IMR-90 (cell line): ENCODE results near the gene GNAT2. TPM values are rescaled to one million over a fixed set of nuclear protein-coding genes. Genes with fewer than 3 reads are reported as not detected.

Source experiments
- ATAC-seq: fragments of 200-7000 bp; cut with Tn5 transposase; 2 replicates; pipeline ENCODE4 v1.9.1; 2020; ENCODE audit warnings: low read depth, mild to moderate bottlenecking, moderate library complexity
- BruUV-seq: library from RNA; stranded (reverse); fragments of 400-500 nt; replicated peaks from 2 replicates; lab custom pipeline; 2021; lab: Mats Ljungman, UMichigan
- CTCF ChIA-PET: fragments of 300-600 bp; formaldehyde crosslinking; extraction: SDS; loops from one replicate; lab custom pipeline; 2021; ENCODE audit warnings: antibody characterized with exemption; lab: Yijun Ruan, JAX
- POLR2A ChIA-PET: fragments of 300-600 bp; sonication (Branson Sonifier 250); formaldehyde crosslinking; loops from one replicate; lab custom pipeline; 2022; ENCODE audit warnings: antibody characterized with exemption; ENCODE audit not compliant: unreplicated experiment; lab: Charles Lee
- DNase-seq: peaks from one replicate; pipeline ENCODE4 v3.0.0; 2013
- H2AFZ ChIP-seq: replicated peaks from 2 replicates; pipeline ENCODE3; 2013; ENCODE audit warnings: low read length, mild to moderate bottlenecking; ENCODE audit not compliant: poor library complexity
- H2AK5ac ChIP-seq: 2 replicates; pipeline ENCODE4 v1.6.1; 2013; ENCODE audit warnings: low read depth, low read length, inconsistent platforms
- H2AK9ac ChIP-seq: replicated peaks from 2 replicates; pipeline ENCODE3; 2013; ENCODE audit warnings: mild to moderate bottlenecking, low read depth, low read length, moderate library complexity; ENCODE audit not compliant: poor library complexity
- H2BK120ac ChIP-seq: 2 replicates; pipeline ENCODE4 v1.6.1; 2013; ENCODE audit warnings: low read depth, low read length, inconsistent platforms
- H2BK15ac ChIP-seq: 3 replicates; pipeline ENCODE4 v1.6.1; 2013; ENCODE audit warnings: low read depth, low read length, inconsistent platforms
- H2BK20ac ChIP-seq: 2 replicates; pipeline ENCODE4 v1.6.1; 2013; ENCODE audit warnings: low read depth, mild to moderate bottlenecking, inconsistent platforms, low read length, moderate library complexity
- H2BK5ac ChIP-seq: 2 replicates; pipeline ENCODE4 v1.6.1; 2013; ENCODE audit warnings: mild to moderate bottlenecking, low read depth, low read length, inconsistent platforms; ENCODE audit not compliant: poor library complexity, severe bottlenecking
- H3K14ac ChIP-seq: replicated peaks from 2 replicates; pipeline ENCODE4 v1.6.1; 2013; ENCODE audit warnings: low read depth, low read length, inconsistent platforms
- H3K18ac ChIP-seq: 2 replicates; pipeline ENCODE4 v1.6.1; 2013; ENCODE audit warnings: low read depth, low read length, control low read depth
- H3K23ac ChIP-seq: 2 replicates; pipeline ENCODE4 v1.6.1; 2013; ENCODE audit warnings: low read depth, low read length, inconsistent platforms
- H3K27ac ChIP-seq: 2 replicates; pipeline ENCODE4 v1.5.1; 2013; ENCODE audit warnings: mild to moderate bottlenecking, control low read depth, low read length; ENCODE audit not compliant: insufficient read depth
- H3K27me3 ChIP-seq: 2 replicates; pipeline ENCODE4 v1.6.1; 2013; ENCODE audit warnings: low read length; ENCODE audit not compliant: control insufficient read depth, insufficient read depth
- H3K36me3 ChIP-seq: 2 replicates; pipeline ENCODE4 v1.6.1; 2013; ENCODE audit warnings: low read length, mixed read lengths; ENCODE audit not compliant: control insufficient read depth, insufficient read depth
- H3K4ac ChIP-seq: 2 replicates; pipeline ENCODE4 v1.6.1; 2013; ENCODE audit warnings: low read depth, low read length, inconsistent platforms
- H3K4me1 ChIP-seq: 2 replicates; pipeline ENCODE4 v1.6.1; 2013; ENCODE audit warnings: low read length, mixed read lengths; ENCODE audit not compliant: control insufficient read depth, insufficient read depth
- H3K4me2 ChIP-seq: 2 replicates; pipeline ENCODE4 v1.6.1; 2013; ENCODE audit warnings: low read depth, mild to moderate bottlenecking, control low read depth, low read length, moderate library complexity
- H3K4me3 ChIP-seq: 2 replicates; pipeline ENCODE4 v1.5.1; 2013; ENCODE audit warnings: low read depth, mild to moderate bottlenecking, control low read depth, low read length, moderate library complexity; ENCODE audit not compliant: insufficient read depth
- H3K56ac ChIP-seq: 2 replicates; pipeline ENCODE4 v1.6.1; 2013; ENCODE audit warnings: low read length, inconsistent platforms; ENCODE audit not compliant: insufficient read depth; ENCODE audit errors: extremely low read depth
- H3K79me1 ChIP-seq, 2 experiments: 2 replicates each; pipeline ENCODE4 v1.6.1; 2013; ENCODE audit warnings: low read length in 2 of 2, inconsistent platforms in 1 of 2, low read depth in 1 of 2
- H3K9ac ChIP-seq: 2 replicates; pipeline ENCODE4 v1.6.1; 2013; ENCODE audit warnings: low read depth, low read length, control low read depth
- H3K9me1 ChIP-seq: 2 replicates; pipeline ENCODE4 v1.6.1; 2013; ENCODE audit warnings: low read length, inconsistent platforms; ENCODE audit not compliant: insufficient read depth
- H3K9me3 ChIP-seq: 2 replicates; pipeline ENCODE4 v1.6.1; 2013; ENCODE audit warnings: low read length; ENCODE audit not compliant: control insufficient read depth, insufficient read depth
- H4K20me1 ChIP-seq: 2 replicates; pipeline ENCODE4 v1.6.1; 2013; ENCODE audit warnings: low read length, inconsistent platforms; ENCODE audit not compliant: insufficient read depth
- H4K5ac ChIP-seq: 2 replicates; pipeline ENCODE4 v1.6.1; 2013; ENCODE audit warnings: mild to moderate bottlenecking, low read depth, low read length, control low read depth
- H4K8ac ChIP-seq, 2 experiments: 2 replicates each; pipeline ENCODE4 v1.6.1; 2013; ENCODE audit warnings: low read depth in 2 of 2, low read length in 2 of 2, control low read depth in 1 of 2, inconsistent platforms in 1 of 2
- H4K91ac ChIP-seq: 2 replicates; pipeline ENCODE4 v1.6.1; 2013; ENCODE audit warnings: low read depth, low read length, inconsistent platforms; ENCODE audit not compliant: insufficient read depth
- BHLHE40 ChIP-seq: fragments of 150-350 bp; IDR thresholded peaks from 2 replicates; pipeline ENCODE4 v1.6.1; 2016; ENCODE audit warnings: mild to moderate bottlenecking, low read depth, low read length
- CEBPB ChIP-seq: IDR thresholded peaks from 2 replicates; pipeline ENCODE4 v1.6.1; 2012; ENCODE audit warnings: low read depth, low read length, improper control_type of control experiment
- CHD1 ChIP-seq: IDR thresholded peaks from 2 replicates; pipeline ENCODE4 v1.6.1; 2012; ENCODE audit warnings: low read depth, low read length, improper control_type of control experiment
- FOS ChIP-seq: fragments of 150-350 bp; IDR thresholded peaks from 2 replicates; pipeline ENCODE4 v1.6.1; 2016; ENCODE audit warnings: low read depth, low read length
- MAFK ChIP-seq: IDR thresholded peaks from 2 replicates; pipeline ENCODE4 v1.6.1; 2012; ENCODE audit warnings: low read depth, low read length, improper control_type of control experiment
- MAZ ChIP-seq: IDR thresholded peaks from 2 replicates; pipeline ENCODE4 v1.6.1; 2012; ENCODE audit warnings: low read depth, mild to moderate bottlenecking, low read length, improper control_type of control experiment, moderate library complexity, borderline replicate concordance
- MXI1 ChIP-seq: IDR thresholded peaks from 2 replicates; pipeline ENCODE4 v1.6.1; 2012; ENCODE audit warnings: low read depth, mild to moderate bottlenecking, low read length, moderate library complexity, borderline replicate concordance
- NFE2L2 ChIP-seq: fragments of 150-350 bp; IDR thresholded peaks from 2 replicates; pipeline ENCODE4 v1.6.1; 2016; ENCODE audit warnings: low read depth, mild to moderate bottlenecking, low read length
- POLR2A ChIP-seq: IDR thresholded peaks from 2 replicates; pipeline ENCODE4 v1.6.1; 2012; ENCODE audit warnings: mild to moderate bottlenecking, low read depth, low read length
- RAD21 ChIP-seq: IDR thresholded peaks from 2 replicates; pipeline ENCODE4 v1.6.1; 2012; ENCODE audit warnings: low read length, improper control_type of control experiment
- RFX5 ChIP-seq: IDR thresholded peaks from 2 replicates; pipeline ENCODE4 v1.8.0; 2012; ENCODE audit warnings: low read depth, mild to moderate bottlenecking, low read length, moderate library complexity
- SMC3 ChIP-seq: fragments of 150-350 bp; IDR thresholded peaks from 2 replicates; pipeline ENCODE4 v1.6.1; 2016; ENCODE audit warnings: low read depth, mild to moderate bottlenecking, antibody characterized with exemption, low read length, moderate library complexity
- WGBS, 2 experiments: methylation state at CpG; one replicate each; pipeline versions ENCODE4 v1.1.5 to v1.1.7; 2013; ENCODE audit warnings: missing lambda C conversion rate in 2 of 2; ENCODE audit not compliant: insufficient read length in 1 of 2; ENCODE audit errors: extremely low coverage in 2 of 2; 5-methylcytosine and 5-hydroxymethylcytosine counted together
- dilution Hi-C: fragments of 300-500 bp; cut with HindIII; formaldehyde crosslinking; loops from one replicate; pipeline ENCODE4 v1.14.3; 2018; ENCODE audit warnings: low sequenced_read_pairs; ENCODE audit not compliant: unreplicated experiment
- in situ Hi-C: fragments of 300-500 bp; cut with MboI; formaldehyde crosslinking; loops from 3 replicates; pipeline ENCODE4 v1.14.3; 2019; ENCODE audit warnings: low sequenced_read_pairs, inconsistent platforms, mixed read lengths
- intact Hi-C: fragments of 100-400 bp; cut with micrococcal nuclease; formaldehyde crosslinking; loops from 2 replicates; pipeline ENCODE4 v1.10.0; 2022
- polyA plus RNA-seq, 3 experiments: library from polyadenylated mRNA; depleted of rRNA; stranded (reverse); fragments of >200 nt; gene quantifications; 2 replicates each; pipeline ENCODE4 v1.2.3, GENCODE V29; 2012; ENCODE audit warnings: low replicate concordance in 1 of 3
- total RNA-seq: library from RNA; depleted of rRNA; stranded (reverse); fragments of >200 nt; gene quantifications from 2 replicates; pipeline ENCODE4 v1.2.3, GENCODE V29; 2012
- TF ChIP-seq, protein P1 (sequence below): conservative IDR thresholded peaks from 2 replicates; pipeline ENCODE4 v1.5.1; 2012; ENCODE audit warnings: mild to moderate bottlenecking, low read depth, low read length, improper control_type of control experiment
- TF ChIP-seq, protein P2 (sequence below): fragments of 150-350 bp; IDR thresholded peaks from 2 replicates; pipeline ENCODE4 v1.6.1; 2017; ENCODE audit warnings: mild to moderate bottlenecking, antibody characterized with exemption, low read length, low read depth
- TF ChIP-seq, protein P3 (sequence below): fragments of 150-350 bp; IDR thresholded peaks from 2 replicates; pipeline ENCODE4 v1.6.1; 2016; ENCODE audit warnings: low read depth, mild to moderate bottlenecking, low read length, moderate library complexity, borderline replicate concordance

The GNAT2 gene
- total and polyA plus RNA-seq, 2 of the 4 experiments (the other 2 are of a cell fraction) = 0.17 to 0.36 TPM

DNA sequence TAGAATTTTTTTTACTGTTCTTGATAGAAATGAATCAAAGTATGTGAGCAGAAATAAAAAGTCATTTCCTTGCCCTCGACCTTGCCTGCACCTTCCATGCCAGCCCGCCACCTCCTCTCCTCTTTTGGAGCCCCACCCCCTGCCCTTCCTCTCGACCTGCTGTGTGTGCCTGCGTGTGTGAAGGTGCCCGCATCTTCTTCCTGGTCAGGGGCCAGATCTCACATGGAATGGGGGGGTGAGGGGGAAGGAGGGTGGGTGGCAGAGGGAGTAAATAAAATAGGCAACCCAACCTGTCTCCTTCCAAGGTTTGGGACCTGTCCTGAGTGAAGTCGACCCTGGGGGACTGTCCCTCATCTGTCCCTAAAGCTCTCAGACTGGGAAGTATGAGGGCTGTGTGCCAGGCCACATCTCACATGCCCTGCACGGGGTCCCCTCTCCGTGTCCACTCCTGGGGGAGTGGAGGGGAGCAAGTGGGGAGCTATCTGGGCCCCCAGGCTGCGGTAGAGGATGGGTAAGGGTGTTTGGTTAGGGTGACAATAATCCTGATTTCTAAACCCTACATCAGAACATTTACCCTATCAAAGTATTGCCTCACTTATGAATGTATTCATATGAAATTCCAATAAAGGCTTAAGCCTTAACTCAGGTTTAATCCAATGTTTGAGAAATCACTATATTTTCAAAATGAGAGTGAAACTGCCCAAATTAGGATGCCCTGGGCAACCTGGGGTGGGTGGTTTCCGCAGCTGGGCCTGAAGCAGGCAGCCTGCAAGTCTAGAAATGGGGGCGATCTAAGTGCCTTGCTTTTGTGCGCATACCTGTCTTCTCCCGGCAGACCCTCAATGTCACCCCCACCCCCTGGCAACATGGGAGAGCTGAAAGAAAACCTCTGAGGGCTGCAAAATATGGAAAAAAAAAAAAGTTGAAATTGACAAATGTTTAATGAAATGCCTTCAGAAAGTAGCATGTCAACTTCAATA lies 15.6 kb upstream of the GNAT2 start:
- H3K4ac ChIP-seq = no peak overlapping the region
- no peak overlapping the region for H3K4me2 ChIP-seq
- peaks cover 3% of the 10 kb centered on the region; the same call in 1 of the 2 replicates for H4K20me1 ChIP-seq
- H3K4me1 ChIP-seq = peaks cover 10% of the 10 kb centered on the region
- no CpG with 5 or more reads among the region's 13 CpGs for WGBS, 2 experiments
- ATAC-seq (no peak), DNase-seq (no peak)
- no peak overlapping the region for H3K56ac ChIP-seq
- H2BK15ac ChIP-seq = no peak overlapping the region
- H3K36me3 ChIP-seq = peaks cover 25% of the 10 kb centered on the region
- no peak overlapping the region for H3K14ac ChIP-seq
- ChIA-PET CTCF (no interaction called here), POLR2A (no interaction called here)
- intact Hi-C loops (no loop called here), dilution Hi-C loops (no loop called here), in situ Hi-C loops (no loop called here)
- no peak overlapping the region for H2BK5ac ChIP-seq
- no peak overlapping the region for H4K91ac ChIP-seq
- H4K8ac ChIP-seq = no peak overlapping the region
- H3K18ac ChIP-seq = no peak overlapping the region
- no peak overlapping the region for H4K5ac ChIP-seq
- no peaks in the 10 kb centered on the region for H3K9me1 ChIP-seq
- no TSS peak for BruUV-seq
- no peak overlapping the region for H3K9ac ChIP-seq
- no peak overlapping the region for H2BK120ac ChIP-seq
- no peak overlapping the region for H2AK5ac ChIP-seq
- H3K9me3 ChIP-seq = no peaks in the 10 kb centered on the region
- H3K79me1 ChIP-seq = peaks cover 13 to 14% of the 10 kb centered on the region in 2 experiments; a peak in 2 of 4 replicates
- H3K4me3 ChIP-seq = no peak overlapping the region
- H3K27me3 ChIP-seq = no peaks in the 10 kb centered on the region
- no peak overlapping the region for H2AFZ ChIP-seq
- H3K23ac ChIP-seq = no peak overlapping the region
- no peak overlapping the region for H3K27ac ChIP-seq
- H2BK20ac ChIP-seq = no peak overlapping the region
- no peak overlapping the region for H2AK9ac ChIP-seq
- TF ChIP-seq RAD21 = no peak
- no peak for TF ChIP-seq CHD1
- TF ChIP-seq CEBPB = no peak
- no peak for TF ChIP-seq SMC3
- TF ChIP-seq NFE2L2 = no peak
- no peak for TF ChIP-seq POLR2A
- TF ChIP-seq, protein P1, sequence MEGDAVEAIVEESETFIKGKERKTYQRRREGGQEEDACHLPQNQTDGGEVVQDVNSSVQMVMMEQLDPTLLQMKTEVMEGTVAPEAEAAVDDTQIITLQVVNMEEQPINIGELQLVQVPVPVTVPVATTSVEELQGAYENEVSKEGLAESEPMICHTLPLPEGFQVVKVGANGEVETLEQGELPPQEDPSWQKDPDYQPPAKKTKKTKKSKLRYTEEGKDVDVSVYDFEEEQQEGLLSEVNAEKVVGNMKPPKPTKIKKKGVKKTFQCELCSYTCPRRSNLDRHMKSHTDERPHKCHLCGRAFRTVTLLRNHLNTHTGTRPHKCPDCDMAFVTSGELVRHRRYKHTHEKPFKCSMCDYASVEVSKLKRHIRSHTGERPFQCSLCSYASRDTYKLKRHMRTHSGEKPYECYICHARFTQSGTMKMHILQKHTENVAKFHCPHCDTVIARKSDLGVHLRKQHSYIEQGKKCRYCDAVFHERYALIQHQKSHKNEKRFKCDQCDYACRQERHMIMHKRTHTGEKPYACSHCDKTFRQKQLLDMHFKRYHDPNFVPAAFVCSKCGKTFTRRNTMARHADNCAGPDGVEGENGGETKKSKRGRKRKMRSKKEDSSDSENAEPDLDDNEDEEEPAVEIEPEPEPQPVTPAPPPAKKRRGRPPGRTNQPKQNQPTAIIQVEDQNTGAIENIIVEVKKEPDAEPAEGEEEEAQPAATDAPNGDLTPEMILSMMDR = no peak
- no peak for TF ChIP-seq FOS
- TF ChIP-seq MAZ = no peak
- no peak for TF ChIP-seq MXI1
- no peak for TF ChIP-seq BHLHE40
- TF ChIP-seq, protein P2, sequence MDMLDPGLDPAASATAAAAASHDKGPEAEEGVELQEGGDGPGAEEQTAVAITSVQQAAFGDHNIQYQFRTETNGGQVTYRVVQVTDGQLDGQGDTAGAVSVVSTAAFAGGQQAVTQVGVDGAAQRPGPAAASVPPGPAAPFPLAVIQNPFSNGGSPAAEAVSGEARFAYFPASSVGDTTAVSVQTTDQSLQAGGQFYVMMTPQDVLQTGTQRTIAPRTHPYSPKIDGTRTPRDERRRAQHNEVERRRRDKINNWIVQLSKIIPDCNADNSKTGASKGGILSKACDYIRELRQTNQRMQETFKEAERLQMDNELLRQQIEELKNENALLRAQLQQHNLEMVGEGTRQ = no peak
- TF ChIP-seq MAFK = no peak
- no peak for TF ChIP-seq RFX5
- TF ChIP-seq, protein P3, sequence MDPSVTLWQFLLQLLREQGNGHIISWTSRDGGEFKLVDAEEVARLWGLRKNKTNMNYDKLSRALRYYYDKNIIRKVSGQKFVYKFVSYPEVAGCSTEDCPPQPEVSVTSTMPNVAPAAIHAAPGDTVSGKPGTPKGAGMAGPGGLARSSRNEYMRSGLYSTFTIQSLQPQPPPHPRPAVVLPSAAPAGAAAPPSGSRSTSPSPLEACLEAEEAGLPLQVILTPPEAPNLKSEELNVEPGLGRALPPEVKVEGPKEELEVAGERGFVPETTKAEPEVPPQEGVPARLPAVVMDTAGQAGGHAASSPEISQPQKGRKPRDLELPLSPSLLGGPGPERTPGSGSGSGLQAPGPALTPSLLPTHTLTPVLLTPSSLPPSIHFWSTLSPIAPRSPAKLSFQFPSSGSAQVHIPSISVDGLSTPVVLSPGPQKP = no peak
